Vagina (tissue), 2 donors: ENCODE data around the gene LMNTD2. TPM values are rescaled to one million over a fixed set of nuclear protein-coding genes. Genes with fewer than 3 reads are reported as not detected.

ENCODE experiments used
- DNase-seq, 2 donors: peaks; one replicate each; pipeline ENCODE4 v3.0.0-alpha.2; 2017; ENCODE audit errors: extremely low spot score in 2 of 2
- H3K27ac ChIP-seq: fragments of 200-600 bp; sonication (generic); one replicate; pipeline ENCODE4 v1.5.1; 2019
- H3K27me3 ChIP-seq: fragments of 200-600 bp; sonication (generic); one replicate; pipeline ENCODE4 v1.5.1; 2019
- H3K36me3 ChIP-seq, 2 donors: fragments of 200-600 bp; sonication (generic); one replicate each; pipeline ENCODE4 v1.5.1; 2017 to 2019
- H3K4me1 ChIP-seq: fragments of 200-600 bp; sonication (generic); one replicate; pipeline ENCODE4 v1.5.1; 2019
- H3K4me3 ChIP-seq, 2 donors: fragments of 200-600 bp; sonication (generic); 1 replicate in 1 of 2; 2 replicates in 1 of 2; pipeline ENCODE4 v1.5.1; 2016 to 2019
- H3K9me3 ChIP-seq: fragments of 200-600 bp; sonication (generic); one replicate; pipeline ENCODE4 v1.5.1; 2019
- POLR2A ChIP-seq, 2 donors: fragments of 450-650 bp; IDR thresholded peaks; one replicate each; pipeline ENCODE4 v1.6.1; 2017; ENCODE audit warnings: antibody characterized with exemption in 2 of 2, mild to moderate bottlenecking in 2 of 2, moderate library complexity in 2 of 2
- POLR2AphosphoS5 ChIP-seq, 2 donors: sonication (generic); formaldehyde crosslinking; IDR thresholded peaks; one replicate each; pipeline ENCODE4 v1.9.0; 2017; ENCODE audit warnings: antibody characterized with exemption in 2 of 2, mild to moderate bottlenecking in 2 of 2, low read depth in 1 of 2; ENCODE audit not compliant: insufficient read depth in 1 of 2
- intact Hi-C: fragments of 100-400 bp; cut with DNase I; formaldehyde crosslinking; loops from one replicate; pipeline ENCODE4 v1.15.1; 2023
- total RNA-seq: library from RNA; depleted of rRNA; stranded (reverse); fragments of >200 nt; gene quantifications from one replicate; pipeline ENCODE4 v1.2.3, GENCODE V29; 2016
- TF ChIP-seq, protein P1 (sequence below), 3 experiments: fragments of 450-650 bp in 2 of 3; fragments of 200-600 bp in 1 of 3; sonication (generic) in 1 of 3; IDR thresholded peaks; one replicate each; pipeline ENCODE4 v1.5.1; 2017 to 2019; ENCODE audit warnings: antibody characterized with exemption in 3 of 3, mild to moderate bottlenecking in 2 of 3, moderate library complexity in 2 of 3

The LMNTD2 gene
- total RNA-seq, 1 donor from 2014 or later: 1.7 TPM

DNA sequence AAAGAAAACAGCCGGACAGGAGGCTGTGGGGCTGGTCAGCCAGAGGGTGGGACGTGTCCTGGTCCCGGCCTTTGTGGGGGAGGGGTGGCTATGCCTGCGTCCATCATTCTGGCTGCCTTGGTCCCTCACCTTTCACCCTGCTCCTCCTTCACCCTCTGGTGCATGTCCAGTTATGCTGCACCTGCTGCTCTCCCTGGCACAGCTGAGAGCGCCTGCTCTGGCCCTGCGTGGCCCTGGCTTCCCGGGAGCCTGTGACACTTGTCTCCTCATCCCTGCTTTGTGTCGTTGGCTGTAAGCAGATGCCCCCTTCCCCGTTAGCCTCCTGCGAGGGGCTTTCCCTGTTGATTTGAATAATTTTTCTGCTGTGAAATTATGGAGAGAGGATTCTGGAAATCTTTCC is 32.4 kb upstream of the LMNTD2 start:
- Histone ChIP-seq H3K4me3 (no peak overlapping the region), H3K27ac (no peak overlapping the region), H3K4me1 (no peaks in the 10 kb centered on the region), H3K36me3 (peaks cover 0 to 91% of the 10 kb centered on the region in 2 donors), H3K27me3 (no peaks in the 10 kb centered on the region), H3K9me3 (no peaks in the 10 kb centered on the region)
- DNase-seq: no peak
- TF ChIP-seq POLR2A (IDR thresholded peaks at IDR 0.05) (no peak), POLR2AphosphoS5 (IDR thresholded peaks at IDR 0.05; ENCODE audit: insufficient read depth in 1 of 2, low read depth in 1 of 2) (no peak)
- TF ChIP-seq, protein P1, sequence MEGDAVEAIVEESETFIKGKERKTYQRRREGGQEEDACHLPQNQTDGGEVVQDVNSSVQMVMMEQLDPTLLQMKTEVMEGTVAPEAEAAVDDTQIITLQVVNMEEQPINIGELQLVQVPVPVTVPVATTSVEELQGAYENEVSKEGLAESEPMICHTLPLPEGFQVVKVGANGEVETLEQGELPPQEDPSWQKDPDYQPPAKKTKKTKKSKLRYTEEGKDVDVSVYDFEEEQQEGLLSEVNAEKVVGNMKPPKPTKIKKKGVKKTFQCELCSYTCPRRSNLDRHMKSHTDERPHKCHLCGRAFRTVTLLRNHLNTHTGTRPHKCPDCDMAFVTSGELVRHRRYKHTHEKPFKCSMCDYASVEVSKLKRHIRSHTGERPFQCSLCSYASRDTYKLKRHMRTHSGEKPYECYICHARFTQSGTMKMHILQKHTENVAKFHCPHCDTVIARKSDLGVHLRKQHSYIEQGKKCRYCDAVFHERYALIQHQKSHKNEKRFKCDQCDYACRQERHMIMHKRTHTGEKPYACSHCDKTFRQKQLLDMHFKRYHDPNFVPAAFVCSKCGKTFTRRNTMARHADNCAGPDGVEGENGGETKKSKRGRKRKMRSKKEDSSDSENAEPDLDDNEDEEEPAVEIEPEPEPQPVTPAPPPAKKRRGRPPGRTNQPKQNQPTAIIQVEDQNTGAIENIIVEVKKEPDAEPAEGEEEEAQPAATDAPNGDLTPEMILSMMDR (IDR thresholded peaks at IDR 0.05): no peak
- intact Hi-C loops: no loop called here

DNA sequence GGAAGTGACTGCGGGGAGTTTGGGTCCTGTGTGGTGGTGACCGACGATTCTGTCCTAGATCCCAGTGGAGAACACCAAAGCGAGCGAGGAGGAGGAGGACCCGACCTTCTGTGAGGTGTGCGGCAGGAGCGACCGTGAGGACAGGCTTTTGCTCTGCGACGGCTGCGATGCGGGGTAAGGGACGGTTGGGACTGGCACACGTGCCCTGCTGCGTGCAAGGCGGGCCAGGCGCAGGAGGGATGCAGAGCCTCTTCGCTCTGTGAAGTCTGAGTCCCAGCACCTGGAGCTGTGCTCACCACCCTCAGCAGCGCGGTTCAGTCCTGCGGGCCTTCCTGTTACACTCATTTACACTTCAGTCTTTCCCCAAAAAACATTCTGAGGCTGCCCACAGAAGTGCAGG is 32.0 kb upstream of the LMNTD2 start:
- TF ChIP-seq POLR2A (IDR thresholded peaks at IDR 0.05) (no peak), POLR2AphosphoS5 (IDR thresholded peaks at IDR 0.05; ENCODE audit: insufficient read depth in 1 of 2, low read depth in 1 of 2) (no peak)
- TF ChIP-seq, protein P1 (IDR thresholded peaks at IDR 0.05): no peak
- peaks cover 0 to 91% of the 10 kb centered on the region in 2 donors for H3K36me3 ChIP-seq

DNA sequence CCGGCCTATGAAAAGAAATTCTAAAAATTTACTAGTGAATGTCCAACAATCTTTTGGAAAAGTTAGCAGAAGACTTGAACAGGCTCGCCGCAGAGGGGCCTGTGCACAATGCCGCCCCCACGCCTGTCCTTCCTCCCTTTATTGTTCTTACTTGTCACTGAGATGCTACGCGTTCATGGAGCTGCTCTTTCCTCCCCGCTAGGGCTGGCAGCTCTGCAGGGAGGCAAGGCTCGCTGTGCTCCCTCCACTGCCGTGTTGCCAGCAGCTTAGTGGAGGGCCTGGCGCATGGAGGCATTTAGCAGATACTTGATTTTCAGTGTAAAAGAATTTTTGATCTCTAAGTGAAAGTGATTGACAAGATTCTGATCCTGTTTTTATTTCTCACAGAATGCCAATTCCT is 30.5 kb upstream of the LMNTD2 start:
- no peak overlapping the region for H3K27ac ChIP-seq
- no peaks in the 10 kb centered on the region for H3K9me3 ChIP-seq
- intact Hi-C loops: no loop called here
- no peaks in the 10 kb centered on the region for H3K4me1 ChIP-seq
- peaks cover 0 to 91% of the 10 kb centered on the region in 2 donors for H3K36me3 ChIP-seq
- TF ChIP-seq, protein P1 (IDR thresholded peaks at IDR 0.05): no peak
- no peak for TF ChIP-seq POLR2AphosphoS5 (IDR thresholded peaks at IDR 0.05; ENCODE audit: insufficient read depth in 1 of 2, low read depth in 1 of 2)
- no peak for TF ChIP-seq POLR2A (IDR thresholded peaks at IDR 0.05)
- DNase-seq: no peak
- no peaks in the 10 kb centered on the region for H3K27me3 ChIP-seq
- H3K4me3 ChIP-seq: no peak overlapping the region

More for the DNA sequence above, 32.0 kb upstream of the LMNTD2 start:
- no peak for DNase-seq
- no peaks in the 10 kb centered on the region for H3K9me3 ChIP-seq
- no peak overlapping the region for H3K27ac ChIP-seq
- H3K4me1 ChIP-seq: no peaks in the 10 kb centered on the region
- no peak overlapping the region for H3K4me3 ChIP-seq
- intact Hi-C loops: no loop called here
- H3K27me3 ChIP-seq: no peaks in the 10 kb centered on the region

DNA sequence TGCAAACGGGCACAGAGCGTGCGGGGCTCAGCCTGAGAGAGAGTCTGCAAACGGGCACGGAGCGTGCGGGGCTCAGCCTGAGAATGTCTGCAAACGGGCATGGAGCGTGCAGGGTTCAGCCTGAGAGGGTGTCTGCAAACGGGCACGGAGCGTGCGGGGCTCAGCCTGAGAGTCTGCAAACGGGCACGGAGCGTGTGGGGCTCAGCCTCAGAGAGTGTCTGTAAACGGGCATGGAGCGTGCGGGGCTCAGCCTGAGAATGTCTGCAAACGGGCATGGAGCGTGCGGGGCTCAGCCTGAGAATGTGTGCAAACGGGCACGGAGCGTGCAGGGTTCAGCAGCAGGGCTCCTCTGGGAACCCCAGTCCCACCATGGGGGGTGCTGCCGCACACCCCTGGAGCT is 29.3 kb upstream of the LMNTD2 start:
- no peaks in the 10 kb centered on the region for H3K27me3 ChIP-seq
- H3K36me3 ChIP-seq: peaks cover 0 to 80% of the 10 kb centered on the region in 2 donors
- no peaks in the 10 kb centered on the region for H3K4me1 ChIP-seq
- no peak overlapping the region for H3K4me3 ChIP-seq
- H3K27ac ChIP-seq: no peak overlapping the region
- no peaks in the 10 kb centered on the region for H3K9me3 ChIP-seq
- intact Hi-C loops: no loop called here
- DNase-seq: no peak
- no peak for TF ChIP-seq POLR2A (IDR thresholded peaks at IDR 0.05)

DNA sequence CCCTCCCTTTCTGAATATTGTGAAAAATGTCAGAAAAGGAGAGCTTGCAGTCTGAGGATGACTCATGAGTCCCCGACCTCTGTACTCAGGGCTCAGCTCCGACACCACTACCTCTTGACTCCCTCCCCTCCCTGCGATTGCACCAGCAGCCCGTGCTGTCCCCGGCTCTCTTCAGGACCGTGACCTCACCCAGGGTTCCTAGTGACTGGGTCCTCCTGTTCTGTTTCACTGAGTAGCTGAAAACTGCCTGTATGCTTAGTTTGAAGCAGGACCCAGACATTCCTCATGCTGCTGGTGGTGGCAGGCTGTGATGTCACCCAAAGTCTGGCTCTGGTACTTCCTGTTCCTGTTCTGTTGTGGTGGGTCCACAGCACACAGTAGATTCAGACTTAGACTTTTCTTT is 27.4 kb upstream of the LMNTD2 start:
- TF ChIP-seq, protein P1 (IDR thresholded peaks at IDR 0.05): no peak
- TF ChIP-seq POLR2A (IDR thresholded peaks at IDR 0.05): no peak
- no peak for TF ChIP-seq POLR2AphosphoS5 (IDR thresholded peaks at IDR 0.05; ENCODE audit: insufficient read depth in 1 of 2, low read depth in 1 of 2)
- Histone ChIP-seq H3K4me1 (no peaks in the 10 kb centered on the region), H3K9me3 (no peaks in the 10 kb centered on the region), H3K4me3 (no peak overlapping the region), H3K27me3 (no peaks in the 10 kb centered on the region), H3K36me3 (peaks cover 0 to 76% of the 10 kb centered on the region in 2 donors), H3K27ac (no peak overlapping the region)
- intact Hi-C loops: no loop called here
- no peak for DNase-seq
